HG03095 (cell line): ENCODE data around the gene EXOC4.
"Not testable (repeated sequence)": the region's sequence is repeated elsewhere in the genome, so short reads cannot be mapped to it uniquely, and the experiment has no call there.

Experiments used
- ATAC-seq: cut with Tn5 transposase; IDR thresholded peaks from one replicate; pipeline ENCODE4 v1.9.1; 2021; ENCODE audit warnings: moderate library complexity; ENCODE audit not compliant: unreplicated experiment

The EXOC4 gene

DNA sequence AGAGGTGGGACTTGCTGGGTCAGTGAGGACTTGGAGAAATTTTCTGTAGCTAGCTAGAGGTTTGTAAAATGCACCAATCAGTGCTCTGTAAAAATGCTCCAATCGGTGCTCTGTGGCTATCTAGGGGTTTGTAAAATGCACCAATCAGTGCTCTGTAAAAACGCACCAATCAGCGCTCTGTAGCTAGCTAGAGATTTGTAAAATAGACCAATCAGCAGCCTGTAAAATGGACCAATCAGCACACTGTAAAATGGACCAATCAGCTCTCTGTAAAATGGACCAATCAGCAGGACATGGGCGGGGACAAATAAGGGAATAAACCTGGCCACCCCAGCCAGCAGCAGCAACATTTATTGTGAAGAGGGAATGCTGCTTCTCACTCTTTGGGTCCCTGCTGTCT, 526.7 kb downstream of the EXOC4 start:
- not testable (repeated sequence) for ATAC-seq

DNA sequence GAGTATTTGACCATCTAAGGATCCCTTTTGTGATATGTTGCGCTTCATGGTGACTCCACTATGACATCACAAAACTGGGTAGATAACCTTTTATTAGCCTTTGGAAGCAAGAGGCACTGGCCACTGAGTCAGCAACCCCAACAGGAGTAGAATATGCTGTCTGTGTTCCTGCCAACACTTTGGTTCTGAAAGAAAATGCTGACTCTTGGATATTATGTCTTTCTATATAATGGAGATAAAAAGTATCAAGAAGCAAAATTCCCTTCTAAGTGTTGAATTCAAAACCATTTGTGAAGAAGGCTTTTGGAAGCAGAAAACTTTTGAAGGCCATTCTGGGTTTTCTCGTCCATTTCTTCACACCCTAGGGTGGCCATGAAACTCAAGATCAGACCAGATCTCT, 528.0 kb downstream of the EXOC4 start:
- no peak for ATAC-seq

DNA sequence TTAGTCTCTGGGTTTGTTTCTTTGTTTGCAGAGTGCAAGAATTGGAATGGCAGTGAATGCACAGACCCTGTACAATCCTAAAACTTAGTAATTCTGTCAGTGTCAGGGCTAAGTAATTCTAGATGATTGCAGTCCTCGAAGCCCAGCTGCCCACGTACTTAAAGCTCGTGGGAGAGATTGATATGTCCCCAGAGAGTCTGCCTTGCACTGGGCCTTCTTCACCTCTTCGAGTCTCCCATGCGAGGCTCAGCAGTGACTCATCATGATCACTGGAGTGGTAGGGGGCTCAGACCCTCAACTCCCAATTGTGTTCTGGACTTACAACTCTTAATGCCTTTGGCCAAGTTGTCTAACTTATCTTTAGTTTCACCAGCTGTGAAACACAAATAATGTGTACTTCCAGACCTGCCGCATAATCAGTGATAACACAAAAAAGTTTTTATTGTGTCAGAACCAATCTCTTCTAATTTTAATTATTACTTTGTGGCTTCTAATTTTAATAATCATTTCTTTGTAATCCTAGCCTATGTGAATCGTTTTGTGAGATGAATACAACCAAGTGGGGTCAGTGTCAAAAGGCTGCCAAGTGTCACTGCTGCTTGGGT, 528.7 kb downstream of the EXOC4 start:
- no peak for ATAC-seq

DNA sequence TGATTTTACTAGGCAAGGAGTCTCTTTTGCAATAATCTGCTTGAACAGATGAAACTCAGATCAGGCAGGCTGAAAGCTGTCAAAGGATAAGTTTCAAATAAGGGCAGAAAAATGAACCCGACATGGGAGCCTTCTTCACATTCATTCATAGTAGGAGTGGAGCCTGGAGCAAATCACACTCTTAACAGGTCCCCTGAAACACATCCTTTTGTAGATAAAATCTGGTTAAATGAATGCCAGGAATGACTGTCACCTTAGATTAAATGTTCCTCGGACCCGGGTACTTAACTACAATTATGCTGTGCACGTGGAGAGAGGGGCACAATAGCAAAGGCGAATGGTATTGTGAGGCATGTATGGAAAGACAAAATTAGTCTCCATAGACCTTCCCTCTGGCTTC, 529.6 kb downstream of the EXOC4 start:
- ATAC-seq, result no peak

DNA sequence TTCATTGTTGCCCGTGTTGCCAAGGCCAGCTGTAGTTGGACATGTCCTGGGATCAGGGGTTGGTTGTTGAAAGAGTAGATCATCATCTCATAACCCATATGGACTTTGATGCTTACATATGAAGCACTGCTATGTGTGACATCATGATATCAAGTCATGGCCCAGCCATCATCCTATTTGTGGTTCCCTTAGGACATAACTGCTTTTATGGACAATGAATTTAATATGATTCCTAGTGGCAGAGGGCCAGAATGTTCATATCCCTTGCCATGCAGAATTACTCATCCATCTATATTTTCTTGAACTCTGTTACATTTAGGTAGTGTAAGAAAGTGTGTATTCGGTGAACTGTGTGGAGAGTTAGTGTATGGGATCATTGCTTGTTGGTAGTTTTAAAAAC, 530.4 kb downstream of the EXOC4 start:
- ATAC-seq, result no peak

DNA sequence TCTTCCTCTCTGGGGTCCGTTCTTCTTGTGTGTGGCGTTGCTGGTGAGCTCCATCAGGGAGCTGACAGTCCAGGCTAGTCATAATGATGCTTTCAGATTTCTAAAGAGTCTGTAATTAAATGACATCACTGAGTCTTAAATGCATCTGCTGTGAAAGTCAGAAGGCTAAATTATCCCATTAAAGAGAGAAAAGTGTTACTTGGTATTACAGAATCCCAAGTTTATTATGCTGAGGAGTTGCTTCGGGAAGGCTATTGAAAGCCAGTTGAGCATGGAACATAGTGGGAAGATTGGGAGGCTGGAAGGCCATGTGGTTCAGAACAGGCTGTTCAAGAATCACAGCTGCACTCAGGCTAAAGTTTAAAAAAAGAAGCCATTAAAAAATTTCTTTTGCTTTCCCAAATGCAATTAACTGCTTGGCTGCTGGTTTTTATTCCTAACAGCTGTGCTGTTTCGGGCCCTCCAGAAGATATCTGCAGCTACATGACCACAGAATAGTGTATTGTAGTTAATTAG, 531.7 kb downstream of the EXOC4 start:
- ATAC-seq, result no peak

DNA sequence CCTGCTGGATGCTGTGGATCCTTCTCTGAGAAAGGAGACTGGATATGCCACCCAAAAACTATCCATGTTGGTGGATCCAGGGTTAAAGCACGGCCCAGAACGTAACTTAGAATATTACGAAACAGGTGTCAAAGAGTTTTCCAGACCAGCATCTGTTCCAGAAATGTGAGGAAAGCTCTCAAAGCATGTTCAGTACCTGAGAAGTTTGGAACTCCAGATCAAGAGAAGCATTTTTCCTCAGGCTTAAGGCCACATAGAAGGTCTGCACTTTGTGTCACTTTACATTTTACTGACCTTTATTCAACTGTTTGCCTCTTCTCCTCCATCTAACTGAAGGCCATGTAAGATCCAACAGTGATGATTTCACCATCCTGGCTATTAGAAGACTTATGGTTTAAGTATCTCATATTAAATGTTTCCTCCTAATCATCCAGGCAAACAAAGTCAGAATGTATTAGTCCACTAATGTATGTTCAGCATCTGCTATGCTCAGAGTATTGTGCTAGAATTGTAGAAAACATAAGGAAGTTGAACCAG, 533.6 kb downstream of the EXOC4 start:
- ATAC-seq, result no peak

DNA sequence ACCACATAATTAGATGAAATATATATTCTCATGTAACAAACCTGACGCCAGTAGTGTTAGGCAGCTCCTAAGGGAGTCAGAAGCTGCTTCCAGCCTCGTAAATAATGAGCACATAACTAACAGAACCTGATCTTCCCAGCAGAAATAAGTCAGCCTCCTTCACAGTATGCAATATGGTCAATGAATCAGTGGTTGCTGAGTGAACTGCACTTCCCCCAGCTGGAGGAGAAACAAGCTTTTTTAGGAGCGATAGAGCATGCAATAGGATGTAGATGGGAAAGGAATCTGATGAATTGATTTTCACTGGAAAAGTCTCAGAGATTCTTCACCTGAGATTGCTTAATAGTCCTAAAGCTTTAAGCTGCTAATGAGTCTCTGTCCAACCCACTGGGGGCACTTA, 537.1 kb downstream of the EXOC4 start:
- ATAC-seq, result no peak

DNA sequence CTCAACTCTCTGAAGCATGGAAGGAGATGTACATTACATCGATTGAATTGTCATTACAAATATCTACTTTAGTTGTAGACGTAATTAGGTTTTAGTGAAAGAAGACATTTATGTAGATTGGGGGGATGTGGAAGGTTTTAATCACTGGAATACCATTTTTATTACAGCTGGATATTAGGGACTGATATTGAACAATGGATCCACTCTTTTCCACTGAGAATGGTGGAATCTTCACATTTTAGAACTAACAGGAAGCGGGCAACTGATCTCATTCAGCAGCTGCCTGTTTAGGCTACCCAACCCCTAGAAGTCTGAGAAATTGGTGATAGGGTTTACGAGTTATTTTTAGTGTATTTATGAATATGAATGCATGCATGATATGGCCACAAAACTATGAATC, 538.0 kb downstream of the EXOC4 start:
- no peak for ATAC-seq

DNA sequence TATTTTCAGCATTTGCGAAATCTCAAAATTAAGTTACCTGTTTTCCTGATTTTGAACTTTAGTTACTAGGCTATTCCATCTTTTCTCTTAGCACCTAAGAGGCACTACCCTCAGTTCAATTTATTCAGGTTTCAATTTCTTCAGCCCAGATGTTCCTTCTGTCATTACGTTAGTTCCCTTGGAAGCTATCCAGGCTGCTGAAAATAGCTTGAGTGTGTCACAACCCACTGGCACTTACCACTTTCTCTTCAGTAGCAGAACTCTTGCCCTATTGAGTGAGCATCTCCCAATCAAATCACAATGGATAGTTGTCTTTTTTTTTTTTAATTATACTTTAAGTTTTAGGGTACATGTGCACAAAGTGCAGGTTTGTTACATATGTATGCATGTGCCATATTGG, 541.6 kb downstream of the EXOC4 start:
- no peak for ATAC-seq

DNA sequence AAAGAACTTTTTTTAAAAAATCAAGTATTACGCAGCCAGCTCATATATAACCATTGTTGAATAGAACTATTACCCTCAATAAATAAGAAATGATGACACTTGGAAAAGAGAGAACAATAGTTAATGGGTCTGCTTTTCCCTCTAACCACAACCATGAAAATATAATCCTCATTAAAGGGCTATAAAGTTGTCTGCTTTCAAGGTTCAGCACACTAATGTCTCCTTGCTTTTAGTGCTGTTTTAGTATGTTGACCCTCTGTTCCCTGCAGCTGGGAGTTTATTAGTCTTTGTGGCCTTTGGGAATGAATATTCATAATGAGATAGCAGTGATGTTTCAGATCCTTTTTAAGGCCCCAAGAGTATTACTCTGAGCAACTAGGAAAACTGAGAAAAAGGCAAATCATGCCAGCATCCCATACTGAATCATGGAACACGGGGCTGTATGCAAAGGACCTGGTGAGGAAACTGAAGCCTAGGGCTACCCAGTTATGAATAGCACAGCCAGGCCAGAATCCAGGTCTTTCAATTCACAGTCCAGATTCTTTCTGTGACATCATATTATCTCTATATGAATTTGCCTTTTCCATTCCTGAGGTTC, 542.3 kb downstream of the EXOC4 start:
- ATAC-seq, result no peak

DNA sequence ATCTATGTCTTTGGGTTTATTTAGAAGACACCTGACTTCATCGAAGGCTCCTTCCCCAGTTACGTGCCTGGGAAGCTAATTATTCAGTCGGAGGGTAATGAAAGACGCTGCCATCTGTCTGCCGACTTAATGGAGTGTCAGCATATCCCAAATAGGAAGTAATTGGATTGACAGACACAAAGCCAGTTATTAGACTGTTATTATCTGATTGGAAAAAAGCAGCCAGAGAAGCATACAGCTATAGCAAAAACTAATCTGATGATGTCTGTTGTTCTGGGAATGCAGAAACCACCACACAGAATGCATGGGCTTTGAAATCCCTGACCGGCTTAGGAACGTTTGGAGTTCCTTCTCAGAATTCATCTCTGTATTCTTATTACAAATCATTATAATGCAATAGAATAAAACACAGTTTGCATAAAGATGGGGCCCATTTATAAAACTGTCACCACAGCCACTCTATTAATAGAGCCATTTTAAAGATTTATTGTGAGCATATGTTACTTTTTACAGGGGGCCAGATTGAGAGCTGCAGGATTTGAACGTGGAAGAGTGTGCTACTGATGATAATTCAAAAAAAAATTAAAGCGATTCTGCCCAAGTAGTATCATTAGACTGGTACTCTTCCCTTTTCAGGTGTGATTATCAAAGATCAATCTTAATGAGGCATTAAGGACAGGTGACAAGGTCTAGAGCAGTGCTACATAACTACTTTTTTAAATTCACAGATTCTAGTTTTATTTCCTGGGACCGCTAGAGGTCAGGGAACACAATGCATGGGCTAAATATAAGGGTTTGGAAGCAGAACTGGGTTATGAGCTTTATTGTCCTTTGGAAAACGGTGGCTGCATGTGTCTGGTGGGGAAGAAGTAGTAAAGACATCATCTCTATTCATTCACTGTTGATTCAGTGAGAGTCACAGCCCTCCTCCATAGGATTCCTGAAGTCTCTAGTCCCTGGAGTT, 544.2 kb downstream of the EXOC4 start:
- no peak for ATAC-seq

DNA sequence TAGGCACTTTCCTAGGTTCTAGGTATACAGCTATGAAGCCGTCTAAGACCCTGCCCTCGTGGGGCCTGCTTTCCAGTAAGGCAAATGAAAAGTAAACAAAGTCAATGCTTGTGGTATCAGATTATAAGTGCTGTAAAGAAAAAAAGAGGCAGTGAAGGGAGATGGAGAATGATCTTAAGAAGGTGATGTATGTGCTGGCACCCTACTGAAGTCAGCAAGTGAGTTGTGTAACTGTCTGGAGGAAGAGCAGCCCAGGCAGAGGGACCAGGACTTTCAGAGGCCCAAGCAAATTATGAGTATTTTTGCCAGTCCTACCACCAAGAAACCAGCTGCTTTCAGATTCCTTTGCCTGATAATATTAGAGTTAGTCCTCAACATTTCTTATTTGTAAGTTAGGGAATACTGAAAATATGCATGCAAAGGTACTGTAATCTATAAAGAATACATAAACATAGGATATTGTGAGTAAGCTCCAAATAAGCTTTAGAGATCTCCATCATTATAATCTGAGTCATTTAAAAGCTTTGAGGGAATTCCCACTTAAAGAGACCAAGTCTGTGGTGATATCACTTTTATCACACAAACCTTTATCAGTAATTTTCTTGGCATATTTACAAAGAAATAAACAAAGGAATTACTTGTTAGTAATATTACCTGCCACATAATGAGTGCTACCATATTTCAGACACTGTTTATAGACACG, 545.1 kb downstream of the EXOC4 start:
- no peak for ATAC-seq

DNA sequence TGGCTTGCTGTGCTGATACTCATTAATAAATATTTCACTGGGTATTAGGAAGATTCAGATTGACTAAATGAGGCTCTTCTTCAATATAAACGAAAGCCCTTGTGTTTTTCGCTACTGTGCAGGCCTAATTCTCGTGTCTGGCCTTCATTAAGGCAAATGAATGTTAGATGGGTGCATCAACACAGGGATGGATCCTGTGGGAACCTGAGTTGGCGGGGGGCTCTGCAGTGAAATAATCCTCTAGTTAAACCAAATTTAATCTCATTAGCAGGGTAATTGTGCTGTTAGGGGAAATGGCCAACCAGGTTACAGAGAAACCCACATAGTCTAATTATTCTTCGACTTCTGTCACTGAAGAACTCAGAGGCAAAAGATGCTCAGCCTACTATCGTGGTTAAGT, 548.5 kb downstream of the EXOC4 start:
- ATAC-seq, result no peak

DNA sequence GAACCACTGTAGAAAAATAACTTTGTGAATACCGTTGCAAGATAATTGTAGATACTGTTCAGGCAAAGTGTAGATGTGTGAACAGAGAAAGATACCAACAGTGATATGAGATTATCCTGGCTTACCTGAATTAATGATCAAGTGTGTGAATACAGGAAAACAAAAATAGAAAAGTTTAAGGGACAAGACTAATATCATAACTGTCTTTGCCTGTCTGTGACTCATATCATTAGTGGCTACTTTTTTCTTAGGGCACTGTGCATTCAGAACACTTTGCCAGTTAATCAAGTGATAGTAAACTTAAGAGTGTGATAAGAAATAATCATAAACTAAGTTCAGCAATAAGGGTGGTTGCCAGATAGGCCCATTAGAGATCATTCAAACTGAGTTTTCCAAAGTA, 551.2 kb downstream of the EXOC4 start:
- ATAC-seq, result no peak

DNA sequence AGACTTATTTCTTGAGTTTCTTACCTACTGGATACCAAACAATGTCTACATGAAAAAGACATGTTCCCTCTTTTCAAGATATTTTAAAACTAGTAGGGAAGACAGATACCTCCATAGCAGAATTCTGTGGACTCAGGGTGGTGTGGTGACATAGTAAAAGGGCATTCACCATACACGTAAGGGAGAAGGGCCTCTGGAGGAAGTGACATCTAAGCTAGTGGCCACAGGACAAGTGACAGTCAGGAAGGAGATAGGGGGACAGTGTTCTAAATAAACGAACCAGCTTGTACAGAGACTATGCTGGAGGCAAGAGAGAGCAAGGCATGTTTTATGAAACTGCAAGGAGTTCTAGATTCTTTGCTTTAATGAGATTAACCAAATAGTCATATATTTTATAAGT, 552.5 kb downstream of the EXOC4 start:
- no peak for ATAC-seq

DNA sequence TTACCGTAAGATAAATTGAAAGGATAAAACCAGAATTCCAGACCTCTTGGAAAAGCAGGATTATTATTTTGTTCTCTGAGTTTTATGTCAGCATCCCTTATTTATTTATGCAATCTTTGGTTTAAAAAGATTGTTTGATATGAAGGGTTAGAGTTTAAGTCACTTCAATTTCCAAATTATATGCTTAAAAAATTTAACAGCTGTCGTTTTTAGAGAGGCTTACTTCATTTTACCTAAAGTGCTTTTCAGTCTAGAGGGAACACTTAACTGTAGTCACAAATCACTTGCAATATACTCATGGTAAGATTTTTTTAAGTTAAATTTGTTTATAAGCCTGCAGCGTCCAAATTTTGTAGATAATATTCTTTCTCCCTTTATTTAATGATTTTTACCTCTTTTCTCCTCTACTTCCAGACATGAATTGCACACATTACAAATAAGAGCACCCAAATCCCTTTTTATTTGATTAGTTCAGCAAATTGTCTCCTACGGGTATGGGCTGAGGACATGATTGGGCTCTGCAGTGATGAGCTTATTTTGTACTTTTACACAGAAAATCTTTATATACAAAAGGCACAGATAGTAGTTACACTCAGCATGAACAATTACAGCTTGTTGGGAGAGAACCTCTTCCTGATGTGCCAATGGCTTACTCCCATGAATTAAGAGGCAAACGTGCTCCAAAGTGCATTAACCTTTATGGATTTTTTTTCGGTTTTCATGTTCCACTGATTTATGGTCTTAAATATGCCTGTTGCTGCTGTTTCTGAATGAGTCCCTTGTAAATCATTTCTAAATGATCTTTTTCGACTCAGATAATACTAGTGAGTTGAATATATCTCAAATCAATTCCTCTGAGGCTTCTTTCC, 555.0 kb downstream of the EXOC4 start:
- ATAC-seq, result no peak

DNA sequence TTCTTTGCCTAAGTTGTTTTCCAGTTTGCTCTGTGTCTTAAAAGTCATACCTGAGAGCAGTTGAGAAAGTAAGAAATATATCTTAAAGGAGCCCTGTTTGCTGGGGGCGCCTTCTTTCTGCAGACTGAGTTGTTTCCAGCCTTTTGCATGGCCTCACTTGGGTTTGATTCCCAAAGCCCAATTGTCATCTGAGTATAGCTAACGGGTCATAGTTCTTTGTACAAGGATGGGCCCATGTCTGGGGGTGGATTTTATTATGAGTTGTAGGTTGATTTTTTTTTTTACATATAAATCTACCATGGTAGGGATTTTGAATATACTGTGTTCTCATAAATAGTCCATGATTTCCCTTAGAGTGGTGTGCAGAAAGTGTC, 555.6 kb downstream of the EXOC4 start:
- ATAC-seq, result no peak

DNA sequence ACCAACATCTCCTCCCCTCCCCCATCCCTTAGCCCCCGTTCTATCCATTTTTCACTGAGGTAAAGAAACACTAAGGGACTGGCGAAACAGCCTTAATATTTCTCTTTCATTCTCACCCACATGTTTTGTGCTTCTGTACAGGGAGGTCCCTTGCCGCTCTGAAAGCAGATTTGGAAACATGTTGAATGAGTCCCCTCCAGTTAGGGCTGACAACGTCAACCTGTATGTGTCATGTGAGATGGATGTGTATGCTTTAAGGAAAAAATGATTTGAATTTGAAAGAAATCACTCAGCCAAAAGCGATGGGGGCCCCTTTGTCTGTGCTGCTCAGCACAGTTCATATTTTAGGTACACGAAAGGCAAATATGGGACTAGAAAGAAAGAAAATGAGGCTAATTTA, 560.0 kb downstream of the EXOC4 start:
- ATAC-seq, result no peak

DNA sequence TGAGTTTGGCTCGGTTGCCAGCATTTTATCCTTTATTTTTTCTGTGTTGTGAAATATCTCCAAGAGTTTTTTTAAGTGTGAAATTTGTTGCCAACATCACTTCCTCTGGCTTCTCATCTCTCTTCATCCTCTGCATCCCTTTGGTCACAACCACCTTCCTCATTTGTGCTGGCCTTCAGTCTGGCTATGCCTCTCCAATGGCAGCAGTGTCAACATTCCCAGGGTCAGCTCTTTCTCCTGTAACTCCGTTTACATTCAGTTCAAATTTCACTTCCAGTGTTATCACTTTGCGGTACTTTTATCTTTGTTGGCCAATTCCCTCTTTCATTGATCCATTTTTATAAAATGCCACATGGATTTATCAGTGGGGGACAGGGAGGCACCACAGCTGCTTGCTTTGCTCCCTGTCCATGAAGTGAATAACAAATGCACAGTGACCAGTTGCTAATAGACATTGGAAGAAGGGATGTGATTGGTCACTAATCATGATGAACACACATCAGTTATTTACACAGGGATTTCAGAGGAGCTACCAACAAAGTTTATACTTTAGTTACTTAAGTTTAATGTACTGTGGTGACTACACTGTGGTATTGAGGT, 562.8 kb downstream of the EXOC4 start:
- no peak for ATAC-seq
